ENCODE measurements around the gene FAM174C.

GRCh38 chr19:1278074-1278473, 2.7 kb downstream of the FAM174C start:
- TF ChIP-seq CTCF (IDR thresholded peaks at IDR 0.05; ENCODE audit: low read depth, low read length) (no peak), EZH2phosphoT487 (IDR thresholded peaks at IDR 0.05; ENCODE audit: low read depth) (no peak)

All from OCI-LY3 (cell line).